Stomach (tissue), 4 donors: ENCODE data around the gene METRNL.

Experiments
- CTCF ChIP-seq, 7 experiments: fragments of 450-650 bp in 4 of 7; fragments of 200-600 bp in 3 of 7; sonication (generic) in 3 of 7; IDR thresholded peaks; one replicate each; pipeline ENCODE4 v1.5.1; 2016 to 2019; ENCODE audit warnings: antibody characterized with exemption in 7 of 7, control low read depth in 2 of 7, mild to moderate bottlenecking in 1 of 7
- EP300 ChIP-seq: sonication (generic); formaldehyde crosslinking; IDR thresholded peaks from one replicate; pipeline ENCODE4 v1.6.1; 2017; ENCODE audit warnings: antibody characterized with exemption

- TF ChIP-seq CTCF (IDR thresholded peaks at IDR 0.05) (no peak), EP300 (no peak)
Measured at GRCh38 chr17:83121921-83122820, 42.8 kb downstream of the METRNL start.
